ENCODE results near the gene ERMAP.
"Not testable (repeated sequence)": the region's sequence is repeated elsewhere in the genome, so short reads cannot be mapped to it uniquely, and the experiment has no call there.

ERMAP gene

DNA sequence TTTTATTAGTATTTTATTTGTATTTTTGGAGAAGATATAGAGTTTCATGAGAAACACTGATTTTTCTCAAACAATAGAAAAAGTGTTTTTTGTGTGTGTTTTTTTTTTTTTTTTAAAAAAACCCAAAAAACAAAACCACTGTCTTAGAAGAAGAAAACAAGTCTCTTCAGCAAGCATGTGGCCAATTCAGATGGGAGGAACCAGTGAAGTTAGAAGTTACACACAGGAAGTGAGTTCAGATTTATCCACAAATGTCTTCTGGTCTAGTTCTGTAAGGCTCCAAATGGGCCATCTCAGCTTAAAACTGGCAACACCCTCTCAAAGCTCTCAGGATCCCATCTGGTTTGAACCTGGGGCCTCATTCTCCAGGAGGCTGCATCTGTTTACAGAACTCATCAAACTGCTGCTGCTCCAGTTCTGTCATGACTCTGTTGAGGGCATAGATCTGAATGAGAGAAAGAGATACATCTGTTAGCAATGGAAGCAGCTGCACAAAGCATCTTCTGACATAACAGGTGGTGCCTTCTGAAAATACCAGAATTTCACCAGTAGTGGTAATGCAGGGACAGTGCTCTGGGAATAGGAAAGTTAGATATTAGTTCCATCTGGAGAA, 9.8 kb upstream of the ERMAP start:
- FAIRE-seq: no peak
- no peak for DNase-seq (ENCODE audit: insufficient read length, low spot score)

DNA sequence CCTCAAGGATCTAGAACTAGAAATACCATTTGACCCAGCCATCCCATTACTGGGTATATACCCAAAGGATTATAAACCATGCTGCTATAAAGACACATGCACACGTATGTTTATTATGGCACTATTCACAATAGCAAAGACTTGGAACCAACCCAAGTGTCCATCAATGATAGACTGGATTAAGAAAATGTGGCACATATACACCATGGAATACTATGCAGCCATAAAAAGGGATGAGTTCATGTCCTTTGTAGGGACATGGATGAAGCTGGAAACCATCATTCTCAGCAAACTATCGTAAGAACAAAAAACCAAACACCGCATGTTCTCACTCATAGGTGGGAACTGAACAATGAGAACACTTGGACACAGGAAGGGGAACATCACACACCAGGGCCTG, 2.1 kb upstream of the ERMAP start:
- not testable (repeated sequence) for DNase-seq (ENCODE audit: insufficient read length, low spot score); FAIRE-seq

DNA sequence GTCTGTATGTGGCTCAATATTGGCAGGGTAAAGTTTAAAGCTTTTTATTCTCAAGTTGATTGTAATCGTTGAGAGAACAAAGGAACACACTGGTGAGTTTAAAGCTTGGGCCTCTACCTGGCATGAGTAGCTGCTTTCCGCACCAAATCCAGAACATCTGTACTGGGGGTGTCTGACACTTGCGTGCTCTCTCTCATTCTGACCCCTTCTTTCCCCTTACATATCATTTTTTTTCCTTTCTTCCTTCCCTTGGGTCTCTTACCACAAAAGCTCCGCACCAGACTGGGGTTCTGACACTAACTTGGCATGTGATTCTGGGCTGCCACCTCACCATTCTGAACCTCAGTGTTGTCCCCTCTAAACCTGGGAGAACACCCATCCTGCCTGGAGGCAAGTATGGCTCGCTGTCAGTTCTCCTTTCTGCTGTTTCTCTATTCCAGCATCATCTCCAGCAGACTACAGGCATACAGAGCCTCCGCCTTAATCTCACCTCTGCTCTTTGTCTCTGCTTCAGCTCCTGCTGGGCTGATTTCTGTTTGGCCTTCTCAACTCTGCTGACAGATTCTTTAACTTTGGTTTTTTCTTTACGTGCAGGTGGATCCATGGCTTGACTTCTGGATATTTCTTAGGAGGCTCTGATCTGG, 859 bp upstream of the ERMAP start:
- DNase-seq (ENCODE audit: insufficient read length, low spot score) (no peak), FAIRE-seq (no peak)

DNA sequence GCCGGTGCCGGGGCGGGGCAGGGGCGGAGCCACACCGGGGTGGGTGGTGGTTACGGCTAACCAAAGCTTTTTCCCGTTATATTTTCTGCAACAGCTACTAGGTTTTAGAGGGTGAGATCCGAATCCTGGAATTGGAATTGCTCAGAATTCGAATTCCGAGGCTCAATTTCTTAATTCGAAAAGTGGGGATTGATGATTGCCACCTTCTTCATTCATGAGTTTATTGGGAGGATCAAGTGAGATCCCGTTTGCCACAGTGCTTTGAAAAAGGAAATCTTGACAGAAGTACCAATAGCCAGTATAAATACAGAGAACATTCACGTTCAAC, 482 bp downstream of the ERMAP start:
- DNase-seq (ENCODE audit: insufficient read length, low spot score): peak; percentile 92
- FAIRE-seq: no peak

DNA sequence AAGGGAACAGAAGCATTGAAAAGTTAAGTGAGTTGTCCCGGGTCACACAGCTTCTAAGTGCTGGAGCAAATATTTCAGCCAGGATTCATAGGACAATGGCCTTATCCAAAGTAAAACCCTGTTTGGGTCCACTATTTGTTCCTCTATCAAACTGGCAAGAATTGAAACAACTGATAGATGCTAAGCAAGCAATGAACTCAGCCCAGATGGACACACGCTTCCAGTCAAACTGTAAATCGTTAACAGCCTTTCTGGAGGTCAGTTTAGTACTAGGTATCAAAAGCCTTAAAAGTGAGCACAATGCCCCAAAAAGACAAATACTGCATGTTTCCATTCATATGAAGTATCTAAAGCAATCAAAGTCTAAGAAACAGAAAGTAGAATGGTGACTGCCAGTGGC, 1.1 kb downstream of the ERMAP start:
- DNase-seq (ENCODE audit: insufficient read length, low spot score) (no peak), FAIRE-seq (no peak)

DNA sequence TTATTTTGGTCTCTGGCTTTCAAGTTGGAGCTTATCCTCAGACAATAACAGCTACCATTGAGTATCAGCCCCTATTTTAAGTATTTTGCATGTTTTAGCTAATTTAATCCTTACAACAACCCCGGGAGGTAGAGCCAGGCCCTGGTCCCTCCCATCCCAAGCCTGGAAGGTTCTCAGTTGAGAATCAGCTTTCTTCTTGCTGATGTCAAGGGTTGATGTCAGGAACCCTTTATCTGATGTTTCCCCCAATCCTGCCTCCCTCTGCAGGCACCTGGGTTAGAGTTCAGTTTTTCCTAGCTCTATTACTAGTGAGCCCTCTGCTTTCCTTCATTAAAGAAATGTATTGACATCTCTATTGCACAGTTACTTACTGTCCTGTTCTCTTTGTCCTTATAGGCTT, 3.9 kb downstream of the ERMAP start:
- DNase-seq (ENCODE audit: insufficient read length, low spot score): no peak
- no peak for FAIRE-seq

DNA sequence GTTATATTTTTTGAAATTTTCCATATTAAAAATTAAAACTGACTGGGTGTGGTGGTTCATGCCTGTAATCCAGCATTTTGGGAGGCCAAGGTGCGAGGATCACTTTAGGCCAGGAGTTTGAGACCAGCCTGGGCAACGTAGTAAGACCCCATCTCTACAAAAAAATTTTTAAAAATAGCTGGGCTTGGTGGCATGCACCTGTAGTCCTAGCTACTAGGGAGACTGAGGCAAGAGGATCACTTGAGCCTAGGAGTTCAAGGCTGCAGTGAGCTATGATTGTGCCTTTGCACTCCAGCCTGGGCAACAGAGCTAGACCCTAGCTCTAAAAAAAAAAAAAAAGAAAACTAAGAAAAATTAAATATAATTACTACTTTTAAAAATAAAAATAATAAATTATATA, 4.8 kb downstream of the ERMAP start:
- FAIRE-seq (no peak), DNase-seq (ENCODE audit: insufficient read length, low spot score) (no peak)

DNA sequence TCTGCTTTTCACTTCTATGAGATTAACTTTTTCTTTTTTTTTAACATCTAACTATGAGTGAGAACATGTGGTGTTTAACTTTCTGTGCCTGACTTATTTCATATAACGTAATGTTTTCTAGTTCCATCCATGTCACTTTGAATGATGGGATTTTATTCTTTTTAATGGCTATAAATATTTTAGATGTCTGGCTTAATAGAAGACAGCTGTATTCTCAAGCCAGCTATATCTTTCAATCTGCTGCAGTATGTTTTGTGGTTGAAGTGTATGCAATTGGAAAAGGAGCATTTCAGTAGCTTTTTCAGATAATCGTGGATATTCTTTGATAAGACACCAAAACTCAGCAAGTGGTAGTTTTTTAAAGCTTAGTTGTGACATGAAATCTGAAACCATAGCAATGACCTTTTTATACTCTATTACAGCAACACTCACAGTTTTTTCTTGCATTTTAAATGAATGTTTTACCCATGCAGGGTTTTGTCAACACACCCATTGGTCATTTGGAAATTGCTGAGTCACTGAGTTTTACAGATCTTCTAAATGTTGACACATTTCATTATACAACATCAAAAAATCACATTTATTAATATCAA, 6.0 kb downstream of the ERMAP start:
- FAIRE-seq (no peak), DNase-seq (ENCODE audit: insufficient read length, low spot score) (no peak)

DNA sequence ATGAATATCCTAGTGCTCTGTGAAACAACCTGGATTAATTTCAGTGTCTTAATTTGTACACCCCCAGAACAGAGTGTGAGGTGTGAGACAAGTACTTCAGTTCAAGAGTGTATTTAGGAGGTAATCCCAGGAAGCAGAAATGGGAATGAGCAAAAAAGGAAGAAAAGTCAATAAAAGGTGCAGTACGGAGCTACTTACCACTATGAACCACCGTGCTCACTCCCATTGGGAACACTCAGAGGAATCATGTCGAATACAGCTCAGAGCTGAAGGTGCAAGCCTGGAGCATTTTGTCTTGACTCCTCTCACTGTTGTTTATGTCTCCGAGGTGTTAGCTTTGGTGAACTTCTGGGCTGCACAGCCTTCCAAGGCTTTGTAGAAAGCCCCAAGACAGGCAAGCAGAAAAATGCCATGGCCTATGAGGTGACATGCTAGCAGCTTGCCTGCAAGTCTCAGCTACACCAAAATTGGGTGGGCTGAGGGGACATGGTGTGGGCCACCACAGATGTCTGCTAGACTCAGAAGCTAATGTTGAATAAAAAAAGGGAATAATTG, 7.6 kb downstream of the ERMAP start:
- DNase-seq (ENCODE audit: insufficient read length, low spot score) (no peak), FAIRE-seq (no peak)

DNA sequence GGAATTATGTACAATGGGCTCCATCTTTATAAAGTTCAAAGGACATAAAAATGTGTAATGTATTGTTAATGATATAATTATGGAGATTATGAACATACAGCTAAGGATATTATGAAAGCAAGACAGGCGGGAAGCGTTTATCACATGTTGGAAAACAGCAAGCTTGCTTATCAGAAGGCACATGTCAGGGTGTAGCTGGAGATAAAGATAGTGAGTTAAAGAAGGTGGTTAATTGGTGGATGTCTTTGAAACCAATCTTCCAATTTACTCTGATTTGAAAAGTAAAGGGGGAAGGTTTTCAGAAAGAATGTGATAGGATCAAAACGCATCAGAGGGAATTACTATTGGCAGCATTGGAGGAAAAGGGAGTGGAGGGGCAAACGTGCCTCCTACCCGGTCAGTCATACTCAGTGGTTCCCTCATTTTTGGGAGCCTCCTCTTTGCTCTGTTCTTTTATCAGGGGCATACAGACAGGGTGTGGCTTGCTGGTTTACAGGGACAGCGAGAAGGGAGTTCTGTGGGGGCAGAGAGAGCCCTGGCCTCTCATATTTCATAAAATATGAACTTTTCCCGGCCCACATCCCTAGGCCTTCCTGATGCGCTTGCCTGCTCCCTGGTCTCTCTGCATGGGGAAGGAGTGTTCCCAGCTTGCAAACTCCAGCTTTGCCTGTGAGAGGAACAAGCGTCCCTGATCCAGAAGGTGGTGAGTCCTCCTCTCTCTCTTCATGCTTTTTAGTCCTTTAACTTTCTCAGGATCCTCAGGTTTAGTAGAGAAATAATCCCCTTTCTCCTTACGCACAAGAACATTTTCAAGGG, 8.3 kb downstream of the ERMAP start:
- no peak for FAIRE-seq
- no peak for DNase-seq (ENCODE audit: insufficient read length, low spot score)

DNA sequence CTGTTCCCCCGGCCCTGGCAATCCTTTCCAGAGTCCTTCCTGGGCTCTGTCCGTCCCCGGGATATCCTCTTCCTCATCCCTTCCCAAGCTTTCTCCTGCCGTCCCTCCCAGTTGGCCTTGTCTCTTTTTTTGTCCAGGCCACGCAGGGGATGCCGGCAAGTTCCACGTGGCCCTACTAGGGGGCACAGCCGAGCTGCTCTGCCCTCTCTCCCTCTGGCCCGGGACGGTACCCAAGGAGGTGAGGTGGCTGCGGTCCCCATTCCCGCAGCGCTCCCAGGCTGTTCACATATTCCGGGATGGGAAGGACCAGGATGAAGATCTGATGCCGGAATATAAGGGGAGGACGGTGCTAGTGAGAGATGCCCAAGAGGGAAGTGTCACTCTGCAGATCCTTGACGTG, 13.7 kb downstream of the ERMAP start:
- FAIRE-seq (no peak), DNase-seq (ENCODE audit: insufficient read length, low spot score) (no peak)

DNA sequence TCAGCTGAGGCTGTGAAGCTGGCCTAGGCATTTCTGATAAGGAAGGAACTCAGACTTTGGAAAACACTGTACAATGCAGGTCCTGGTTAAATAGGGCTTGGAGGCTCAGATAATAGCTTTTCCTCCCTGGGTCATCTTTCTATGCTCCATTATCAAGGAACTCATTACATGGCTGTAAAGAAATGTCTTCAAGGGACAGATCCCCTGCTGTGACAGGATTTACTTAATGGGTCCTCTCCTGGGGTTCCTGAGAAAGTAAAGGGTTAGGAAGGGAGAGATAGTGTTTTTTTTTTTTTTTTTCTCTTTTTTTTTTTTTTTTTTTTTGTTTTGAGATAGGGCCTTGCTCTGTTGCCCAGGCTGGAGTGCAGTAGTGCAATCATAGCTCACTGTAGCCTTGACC, 14.4 kb downstream of the ERMAP start:
- no peak for FAIRE-seq
- no peak for DNase-seq (ENCODE audit: insufficient read length, low spot score)

DNA sequence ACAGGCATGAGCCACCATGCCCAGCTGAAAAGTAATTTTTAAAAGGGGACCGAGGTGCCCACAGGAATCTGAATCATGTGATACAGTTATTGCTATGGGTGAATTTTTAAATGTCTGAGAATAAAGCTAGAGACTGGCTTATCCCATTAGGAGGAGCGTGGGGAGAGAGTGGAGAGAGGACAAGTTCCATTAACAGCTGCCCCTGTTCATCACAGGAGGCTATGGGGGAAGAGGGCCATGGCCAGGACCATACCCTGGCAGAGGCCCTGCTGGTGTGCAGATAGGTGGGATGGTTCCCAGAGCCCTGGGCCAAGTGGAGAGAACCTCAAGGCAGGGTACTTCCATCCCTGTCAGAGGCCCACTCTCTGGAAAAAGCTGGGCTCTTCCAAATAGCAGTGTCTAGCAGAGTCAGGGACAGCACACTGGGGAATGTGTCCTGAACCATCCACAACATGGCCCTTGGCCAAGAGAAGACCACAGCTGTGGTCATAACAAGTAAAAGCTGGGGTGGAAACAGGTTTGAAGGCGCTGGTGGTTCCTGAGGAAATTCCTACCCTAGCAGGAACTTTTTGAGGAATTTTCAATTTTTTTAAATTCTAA, 15.8 kb downstream of the ERMAP start:
- FAIRE-seq: no peak
- no peak for DNase-seq (ENCODE audit: insufficient read length, low spot score)

DNA sequence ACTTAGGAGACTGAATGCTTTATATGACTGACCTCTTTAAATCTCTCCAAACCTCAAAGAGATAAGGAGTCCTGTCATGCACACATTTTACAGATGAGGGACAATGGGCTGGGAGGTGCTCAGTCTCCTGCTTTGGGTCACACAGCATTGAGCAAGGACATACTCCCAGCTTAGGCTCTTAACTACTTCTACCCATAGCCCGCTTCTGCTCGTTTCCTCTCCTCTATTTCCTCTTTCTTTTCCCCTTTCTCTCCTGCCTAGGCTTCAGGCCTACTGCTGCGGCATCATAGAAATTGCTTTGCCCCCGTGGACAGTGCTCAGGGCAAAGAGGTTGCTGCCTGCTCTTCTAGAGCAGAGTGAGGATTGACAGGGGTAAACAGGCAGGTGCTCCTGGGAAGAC, 17.1 kb downstream of the ERMAP start:
- FAIRE-seq (no peak), DNase-seq (ENCODE audit: insufficient read length, low spot score) (no peak)

DNA sequence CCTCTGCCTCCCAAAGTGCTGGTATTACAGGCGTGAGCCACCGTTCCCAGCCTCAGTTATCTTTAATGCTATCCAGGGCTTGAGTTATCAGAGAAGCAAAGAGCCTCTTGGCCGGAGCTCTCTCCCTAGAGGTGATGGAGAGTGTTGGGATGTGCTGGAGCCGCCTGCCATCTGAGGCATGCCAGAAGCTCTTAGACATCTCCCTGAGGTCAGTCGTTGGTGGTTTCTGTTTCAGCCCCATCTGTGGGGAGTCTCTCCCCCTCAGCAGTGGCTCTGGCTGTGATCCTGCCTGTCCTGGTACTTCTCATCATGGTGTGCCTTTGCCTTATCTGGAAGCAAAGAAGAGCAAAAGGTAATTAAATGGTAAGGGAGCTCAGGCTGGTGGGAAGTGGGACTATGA, 17.9 kb downstream of the ERMAP start:
- FAIRE-seq: no peak
- no peak for DNase-seq (ENCODE audit: insufficient read length, low spot score)

DNA sequence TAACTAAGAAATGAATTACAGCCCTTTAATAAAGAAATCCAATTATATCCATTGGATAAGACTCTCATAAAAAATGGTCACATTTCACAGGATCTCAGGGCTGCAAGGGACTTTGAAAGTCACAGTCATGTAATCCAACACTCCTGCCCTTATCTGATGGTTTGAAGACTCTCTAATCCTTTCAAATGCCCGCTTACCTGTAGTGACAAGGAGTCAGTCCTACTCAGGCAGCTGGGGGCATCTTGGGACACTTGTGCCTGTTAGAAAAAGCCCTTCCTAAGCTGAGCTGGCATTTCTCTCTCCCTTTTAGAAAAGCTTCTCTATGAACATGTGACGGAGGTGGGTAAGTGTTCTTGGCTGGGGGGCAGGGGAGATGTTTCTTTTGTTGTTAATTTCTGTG, 18.5 kb downstream of the ERMAP start:
- DNase-seq (ENCODE audit: insufficient read length, low spot score) (no peak), FAIRE-seq (no peak)

DNA sequence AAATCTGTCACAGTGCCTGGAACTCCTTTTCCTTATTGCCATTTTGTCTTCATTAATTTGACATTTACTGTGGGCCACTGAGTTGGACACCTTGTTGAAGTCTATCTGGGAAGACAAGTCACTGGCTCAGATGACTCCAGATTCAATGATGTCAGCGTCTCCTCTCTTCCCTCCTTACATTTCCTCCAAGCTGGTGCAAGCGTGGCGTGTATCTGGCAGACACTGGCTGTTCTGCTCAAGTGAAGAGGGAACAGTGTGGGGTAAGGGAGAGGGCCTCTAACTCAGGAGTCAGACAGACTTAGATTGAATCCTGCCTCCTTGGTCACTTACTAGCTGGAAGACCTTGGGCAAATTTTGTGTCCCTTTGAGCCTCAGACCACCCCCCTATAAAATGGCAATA, 20.8 kb downstream of the ERMAP start:
- no peak for DNase-seq (ENCODE audit: insufficient read length, low spot score)
- no peak for FAIRE-seq

DNA sequence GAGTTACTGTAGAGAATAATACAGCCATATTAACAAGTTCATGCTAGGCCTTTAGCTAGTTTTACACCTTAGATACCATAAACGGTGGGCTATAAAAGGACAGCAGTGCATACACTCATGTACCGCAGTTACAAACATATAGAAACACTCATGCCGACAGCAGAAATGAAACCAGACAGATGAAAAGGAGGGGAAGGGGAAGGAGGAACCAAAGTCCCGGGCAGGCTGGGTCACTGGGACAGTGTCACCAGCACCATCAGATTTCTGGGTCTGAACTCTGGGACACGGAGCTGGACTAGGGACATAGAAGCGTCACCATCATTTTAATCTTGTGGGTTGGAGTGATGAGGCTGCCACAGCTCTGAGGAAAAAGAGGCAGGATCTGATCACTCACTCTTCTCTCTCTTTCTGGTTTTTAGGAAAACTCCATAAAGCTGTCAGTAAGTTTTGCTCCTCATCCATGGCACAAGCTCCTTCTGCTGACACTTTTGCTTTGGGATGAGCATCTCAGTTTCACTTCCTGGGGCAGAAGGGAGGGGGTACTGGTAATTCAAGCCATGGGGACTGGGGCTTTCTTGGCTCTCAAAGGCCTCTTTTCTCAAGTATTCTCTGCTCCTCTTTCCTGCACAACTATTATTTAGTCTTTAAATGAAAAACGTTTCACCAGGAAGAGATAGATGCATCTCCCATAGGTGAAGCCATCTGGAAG, 21.7 kb downstream of the ERMAP start:
- DNase-seq (ENCODE audit: insufficient read length, low spot score): no peak
- peak; percentile 72 for FAIRE-seq

DNA sequence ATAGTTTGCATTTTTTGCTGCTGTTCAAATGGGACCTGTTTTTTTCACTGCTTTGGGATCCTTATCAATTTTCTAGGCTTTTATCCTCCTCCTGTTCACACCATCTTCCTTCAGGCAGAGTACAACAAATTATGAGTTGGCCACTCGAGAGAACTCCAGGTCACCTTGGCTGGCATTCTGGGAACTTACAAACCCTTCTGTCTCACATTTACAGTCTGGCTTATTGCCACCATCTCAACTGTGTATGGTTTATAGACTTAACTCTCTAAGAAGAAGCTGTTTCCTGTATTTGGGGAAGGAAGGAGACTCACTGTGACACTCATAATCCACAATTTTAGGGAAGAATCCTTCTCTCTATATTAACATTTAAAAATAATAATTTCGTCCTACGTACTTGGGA, 24.1 kb downstream of the ERMAP start:
- FAIRE-seq: no peak

DNA sequence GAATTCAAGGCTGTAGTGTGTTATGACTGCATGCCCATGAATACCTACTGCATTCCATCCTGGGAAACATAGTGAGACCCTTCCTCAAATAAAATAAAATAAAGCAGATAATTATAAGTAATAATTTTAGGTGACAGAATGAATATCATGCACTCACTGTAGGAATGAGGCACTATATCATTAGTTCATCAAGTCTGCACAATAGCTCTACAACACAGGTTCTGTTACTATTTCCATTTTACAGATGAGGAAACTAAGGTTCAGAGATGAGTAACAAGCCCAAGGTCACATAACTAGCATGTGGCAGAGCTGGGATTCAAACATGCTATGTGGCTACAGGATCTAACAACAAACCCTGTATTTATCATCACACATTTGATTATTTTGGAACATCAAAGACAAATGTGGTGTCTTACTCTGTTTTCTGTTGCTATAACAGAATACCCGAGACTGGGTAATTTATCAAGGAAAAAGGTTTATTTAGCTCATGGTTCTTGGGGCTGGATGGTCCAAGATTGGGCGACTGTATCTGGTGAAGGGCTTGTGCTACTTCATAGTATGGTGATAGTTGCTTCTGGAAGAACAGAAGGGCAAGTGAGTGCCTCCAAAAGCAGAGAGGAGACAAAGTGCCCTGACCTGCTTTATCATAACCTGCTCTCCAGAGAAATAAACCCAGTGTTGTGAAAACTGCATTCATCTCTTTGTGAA, 24.7 kb downstream of the ERMAP start:
- DNase-seq (ENCODE audit: insufficient read length, low spot score) (no peak), FAIRE-seq (no peak)

More for the DNA sequence above, 24.1 kb downstream of the ERMAP start:
- no peak for DNase-seq (ENCODE audit: insufficient read length, low spot score)

Data from GM19239 (cell line).